Stimulated activated naive B cell treated with anti-CD40 and anti-IgM and Interleukin-4, amounts not matched to agents 10 μg/mL and 1 μg/mL and 100 μg/mL, for 72 hours (primary cell): ENCODE data around the gene GSG1L.
"Not testable (repeated sequence)": the region's sequence is repeated elsewhere in the genome, so short reads cannot be mapped to it uniquely, and the experiment has no call there.

Experiments
- ATAC-seq, 2 donors: fragments of 150-1000 bp; cut with Tn5 transposase; replicated peaks; 2 replicates each; pipeline ENCODE4 v1.10.0; 2021; ENCODE audit warnings: moderate library complexity in 1 of 2
- DNase-seq: peaks from one replicate; pipeline ENCODE4 v3.0.0; 2021
- H3K27ac Mint-ChIP-seq: one replicate; pipeline ENCODE4 v1.8.0; 2022; ENCODE audit warnings: mild to moderate bottlenecking, mixed read lengths
- H3K27me3 Mint-ChIP-seq, 2 donors: one replicate each; pipeline ENCODE4 v1.8.0; 2022; ENCODE audit warnings: mixed read lengths in 2 of 2
- H3K36me3 Mint-ChIP-seq, 2 donors: one replicate each; pipeline ENCODE4 v1.8.0; 2022; ENCODE audit warnings: mixed read lengths in 2 of 2, mild to moderate bottlenecking in 1 of 2
- H3K4me1 Mint-ChIP-seq, 2 donors: one replicate each; pipeline ENCODE4 v1.8.0; 2022; ENCODE audit warnings: mixed read lengths in 2 of 2, mild to moderate bottlenecking in 1 of 2
- H3K4me3 Mint-ChIP-seq, 2 donors: one replicate each; pipeline ENCODE4 v1.8.0; 2022; ENCODE audit warnings: mild to moderate bottlenecking in 2 of 2, mixed read lengths in 2 of 2, moderate library complexity in 1 of 2
- H3K9me3 Mint-ChIP-seq, 2 donors: one replicate each; pipeline ENCODE4 v1.8.0; 2022; ENCODE audit warnings: mixed read lengths in 2 of 2, mild to moderate bottlenecking in 1 of 2

GSG1L gene

DNA sequence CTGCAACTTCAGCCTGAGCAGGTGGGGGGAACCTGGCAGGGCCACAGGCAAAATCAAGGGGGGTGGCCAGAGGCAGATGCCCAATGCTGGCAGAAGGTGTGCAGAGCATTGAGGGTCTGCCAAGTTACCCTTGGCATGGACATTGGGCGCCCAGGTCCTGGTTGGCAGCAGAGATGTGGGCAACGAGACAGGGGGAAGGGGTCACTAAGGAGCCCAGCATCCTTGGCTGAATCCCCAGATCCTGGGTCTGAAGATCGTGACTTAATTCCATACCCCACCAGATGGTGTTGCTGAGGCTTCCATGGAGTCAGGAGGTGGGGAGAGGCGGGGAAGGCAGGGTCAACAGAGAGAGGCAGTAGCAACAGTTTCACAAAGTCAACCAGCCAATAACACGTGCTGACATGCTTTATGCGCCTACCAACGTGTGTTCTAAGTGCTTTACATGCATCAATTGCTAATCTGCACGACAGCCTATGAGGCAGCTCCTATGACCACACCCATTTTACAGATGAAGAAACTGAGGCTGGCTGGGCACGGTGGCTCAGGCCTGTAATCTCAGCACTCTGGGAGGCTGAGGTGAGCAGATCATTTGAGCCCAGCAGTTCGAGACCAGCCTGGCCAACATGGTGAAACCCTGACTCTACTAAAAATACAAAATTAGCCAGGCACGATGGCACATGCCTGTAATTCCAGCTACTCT lies 83.3 kb downstream of the GSG1L start:
- Mint-ChIP-seq H3K4me3 (no peak overlapping the region), H3K4me1 (no peaks in the 10 kb centered on the region), H3K36me3 (no peaks in the 10 kb centered on the region), H3K9me3 (peaks cover 8 to 9% of the 10 kb centered on the region in 2 donors), H3K27me3 (peaks cover 27 to 32% of the 10 kb centered on the region in 2 donors), H3K27ac (no peak overlapping the region)
- DNase-seq: no peak
- no peak for ATAC-seq

DNA sequence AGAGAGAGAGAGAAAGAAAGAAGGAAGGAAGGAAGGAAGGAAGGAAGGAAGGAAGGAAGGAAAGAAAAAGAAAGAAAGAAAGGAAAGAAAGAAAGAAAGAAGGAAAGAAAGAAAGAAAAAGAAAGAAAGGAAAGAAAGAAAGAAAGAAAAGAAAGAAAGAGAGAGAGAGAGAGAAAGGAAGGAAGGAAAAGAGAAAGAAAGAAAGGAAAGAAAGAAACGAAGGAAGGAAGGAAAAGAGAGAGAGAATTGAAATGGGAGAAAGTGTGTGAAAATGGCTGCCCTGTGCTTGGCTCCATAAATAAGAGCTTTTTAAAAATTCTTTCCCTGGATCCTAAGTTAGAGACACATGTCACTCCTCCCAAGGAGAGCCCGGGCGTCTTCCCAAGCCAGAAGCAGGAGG lies 83.8 kb downstream of the GSG1L start:
- not testable (repeated sequence) for ATAC-seq, H3K27ac Mint-ChIP-seq, H3K36me3 Mint-ChIP-seq, DNase-seq, H3K4me1 Mint-ChIP-seq, H3K9me3 Mint-ChIP-seq, H3K4me3 Mint-ChIP-seq
- H3K27me3 Mint-ChIP-seq: peaks cover 30 to 32% of the 10 kb centered on the region in 2 donors

DNA sequence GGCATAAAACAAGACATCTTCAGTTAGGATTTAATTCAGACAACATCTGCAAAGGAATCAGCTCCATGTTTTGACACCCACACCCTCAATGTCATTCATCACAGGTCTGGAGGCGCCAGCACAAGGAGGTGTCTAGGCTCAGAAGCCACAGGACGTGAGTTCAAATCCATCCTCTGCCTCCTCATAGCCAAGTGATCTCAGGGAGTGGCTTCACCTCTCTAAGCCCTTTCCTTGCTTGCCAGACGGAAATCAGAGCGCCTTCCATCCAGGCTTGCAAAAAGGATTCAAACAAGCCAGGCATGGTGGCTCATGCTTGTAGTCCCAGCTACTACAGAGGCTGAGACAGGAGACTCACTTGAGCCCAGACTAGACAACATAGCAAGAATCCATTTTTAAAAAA lies 84.6 kb downstream of the GSG1L start:
- no peak overlapping the region for H3K27ac Mint-ChIP-seq
- peaks cover 8 to 9% of the 10 kb centered on the region in 2 donors for H3K9me3 Mint-ChIP-seq
- H3K4me1 Mint-ChIP-seq: no peaks in the 10 kb centered on the region

DNA sequence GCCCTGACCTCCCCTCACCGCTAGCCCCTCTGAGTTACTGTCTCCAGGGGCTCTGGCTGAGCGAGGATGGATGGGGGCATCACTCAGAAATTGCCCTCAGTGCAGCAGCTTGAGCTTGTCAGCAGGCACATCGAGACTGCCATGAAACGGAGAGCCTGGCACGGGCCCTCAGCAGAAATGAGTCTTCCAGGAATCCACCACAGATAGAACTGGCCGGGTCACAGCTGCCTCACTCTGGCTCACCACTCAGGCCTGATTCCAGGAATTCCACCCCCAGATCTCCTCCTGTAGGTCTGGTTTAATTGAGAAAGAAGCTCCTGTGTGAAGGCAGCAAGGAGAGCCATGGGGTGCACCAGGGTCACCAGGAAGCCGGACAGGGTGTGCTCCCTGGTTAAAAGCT lies 85.5 kb downstream of the GSG1L start:
- H3K27ac Mint-ChIP-seq: no peak overlapping the region
- no peaks in the 10 kb centered on the region for H3K4me1 Mint-ChIP-seq
- H3K27me3 Mint-ChIP-seq: peaks cover 31 to 32% of the 10 kb centered on the region in 2 donors
- no peak for ATAC-seq
- H3K36me3 Mint-ChIP-seq: no peaks in the 10 kb centered on the region
- no peak overlapping the region for H3K4me3 Mint-ChIP-seq
- H3K9me3 Mint-ChIP-seq: peaks cover 7 to 9% of the 10 kb centered on the region in 2 donors
- no peak for DNase-seq

More for the DNA sequence above, 84.6 kb downstream of the GSG1L start:
- Mint-ChIP-seq H3K36me3 (no peaks in the 10 kb centered on the region), H3K27me3 (peaks cover 32% of the 10 kb centered on the region in 2 donors), H3K4me3 (no peak overlapping the region)
- DNase-seq (no peak), ATAC-seq (no peak)

- H3K27ac Mint-ChIP-seq: no peak overlapping the region
- DNase-seq (no peak), ATAC-seq (no peak)
- peaks cover 24 to 28% of the 10 kb centered on the region in 2 donors for H3K27me3 Mint-ChIP-seq
- no peaks in the 10 kb centered on the region for H3K36me3 Mint-ChIP-seq
- H3K4me1 Mint-ChIP-seq: no peaks in the 10 kb centered on the region
- H3K4me3 Mint-ChIP-seq: no peak overlapping the region
- H3K9me3 Mint-ChIP-seq: peaks cover 0 to 1% of the 10 kb centered on the region in 2 donors
These were observed 86.5 kb downstream of the GSG1L start for GRCh38 chr16:27976990-27977389.

DNA sequence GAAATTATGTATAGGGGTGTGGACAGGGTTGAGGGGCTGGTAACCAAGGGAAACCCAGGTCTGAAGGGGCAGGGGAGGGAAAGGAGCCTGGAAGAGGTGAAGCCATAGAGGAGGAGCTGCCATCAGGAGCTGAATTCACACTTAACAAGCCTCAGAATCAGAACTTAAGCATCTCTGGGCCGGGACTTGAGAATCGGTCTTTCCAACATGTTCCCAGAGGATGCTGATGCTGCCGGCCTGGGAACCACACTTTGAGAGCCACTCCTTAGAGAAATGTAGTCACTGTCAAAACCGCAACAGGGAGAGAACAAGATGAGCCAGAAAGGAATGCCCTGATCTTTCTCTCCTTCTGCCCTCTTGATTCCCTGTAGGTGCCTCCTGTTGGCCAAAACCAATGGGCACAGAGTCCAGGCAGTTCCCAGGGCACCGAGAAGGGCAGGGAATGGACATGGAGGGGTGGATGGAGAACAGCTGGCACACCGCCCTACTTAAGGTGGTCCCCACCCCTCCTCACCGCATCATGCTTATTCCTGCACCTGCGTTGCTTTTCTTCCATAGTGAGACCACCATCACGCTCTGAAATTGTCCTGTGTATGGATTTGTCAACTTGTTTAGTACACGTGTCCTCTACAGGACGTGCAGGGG lies 88.5 kb downstream of the GSG1L start:
- Mint-ChIP-seq H3K9me3 (no peaks in the 10 kb centered on the region), H3K36me3 (no peaks in the 10 kb centered on the region), H3K4me1 (no peaks in the 10 kb centered on the region), H3K27me3 (peaks cover 30 to 32% of the 10 kb centered on the region in 2 donors), H3K27ac (no peak overlapping the region), H3K4me3 (no peak overlapping the region)
- ATAC-seq: no peak
- no peak for DNase-seq

GRCh38 chr16:27973678-27974077 lies 89.8 kb downstream of the GSG1L start:
- H3K27ac Mint-ChIP-seq: no peak overlapping the region

GRCh38 chr16:27972500-27972899 lies 91.0 kb downstream of the GSG1L start:
- Mint-ChIP-seq H3K36me3 (no peaks in the 10 kb centered on the region), H3K27ac (no peak overlapping the region), H3K27me3 (peaks cover 15 to 22% of the 10 kb centered on the region in 2 donors), H3K4me1 (no peaks in the 10 kb centered on the region), H3K4me3 (no peak overlapping the region), H3K9me3 (no peaks in the 10 kb centered on the region)
- DNase-seq: peak; percentile 48
- peak; percentile 83 to 92 for ATAC-seq

More at GRCh38 chr16:27973678-27974077, 89.8 kb downstream of the GSG1L start:
- Mint-ChIP-seq H3K27me3 (peaks cover 20 to 30% of the 10 kb centered on the region in 2 donors), H3K9me3 (no peaks in the 10 kb centered on the region), H3K4me3 (no peak overlapping the region), H3K36me3 (no peaks in the 10 kb centered on the region), H3K4me1 (no peaks in the 10 kb centered on the region)
- DNase-seq (no peak), ATAC-seq (no peak)

DNA sequence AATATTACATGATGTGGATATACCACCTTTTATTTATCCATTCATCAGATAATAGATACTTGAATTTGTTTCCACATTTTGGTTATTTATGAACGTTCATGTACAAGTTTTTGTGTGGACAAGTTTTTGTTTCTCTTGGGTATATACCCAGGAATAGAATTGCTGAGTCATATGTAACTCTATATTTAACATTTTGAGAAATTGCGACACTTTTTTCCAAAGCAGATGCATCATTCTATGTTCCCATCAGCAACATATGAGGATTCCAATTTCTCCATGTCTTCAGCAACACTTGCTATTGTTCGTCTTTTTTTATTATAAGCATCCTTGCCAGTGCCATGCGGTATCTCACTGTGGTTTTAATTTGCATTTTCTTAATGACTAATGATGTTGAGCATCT lies 93.9 kb downstream of the GSG1L start:
- peaks cover 14 to 18% of the 10 kb centered on the region in 2 donors for H3K27me3 Mint-ChIP-seq
- DNase-seq (no peak), ATAC-seq (no peak)
- H3K36me3 Mint-ChIP-seq: no peaks in the 10 kb centered on the region
- H3K27ac Mint-ChIP-seq: no peak overlapping the region
- H3K4me3 Mint-ChIP-seq: no peak overlapping the region
- H3K4me1 Mint-ChIP-seq: no peaks in the 10 kb centered on the region
- no peaks in the 10 kb centered on the region for H3K9me3 Mint-ChIP-seq

DNA sequence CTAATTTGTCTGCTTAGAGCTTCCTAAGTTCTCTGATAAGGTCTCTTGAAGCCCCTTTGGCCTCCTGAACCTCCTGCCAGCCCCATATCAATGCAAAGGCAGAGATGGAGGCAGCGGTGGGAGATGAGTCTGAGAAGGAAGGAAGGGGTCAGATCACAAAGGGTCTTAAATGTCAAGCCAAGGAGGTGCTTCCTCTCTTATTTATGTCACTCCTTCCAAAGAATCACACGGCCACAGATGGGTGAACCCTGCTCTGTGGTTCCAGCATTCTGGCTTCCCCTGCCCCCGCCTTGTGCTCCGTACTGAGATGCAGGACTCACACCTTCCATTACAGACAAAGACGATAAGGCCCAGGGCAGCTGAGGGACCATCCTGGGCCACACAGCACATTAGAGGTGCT lies 96.3 kb downstream of the GSG1L start:
- Mint-ChIP-seq H3K27me3 (peaks cover 21 to 32% of the 10 kb centered on the region in 2 donors), H3K27ac (no peak overlapping the region), H3K36me3 (no peaks in the 10 kb centered on the region), H3K9me3 (peaks cover 0 to 1% of the 10 kb centered on the region in 2 donors), H3K4me3 (no peak overlapping the region), H3K4me1 (no peaks in the 10 kb centered on the region)
- DNase-seq (no peak), ATAC-seq (no peak)

GRCh38 chr16:27966756-27967155 lies 96.8 kb downstream of the GSG1L start:
- no peak overlapping the region for H3K4me3 Mint-ChIP-seq
- peaks cover 21 to 32% of the 10 kb centered on the region in 2 donors for H3K27me3 Mint-ChIP-seq
- H3K9me3 Mint-ChIP-seq: peaks cover 0 to 1% of the 10 kb centered on the region in 2 donors
- no peaks in the 10 kb centered on the region for H3K4me1 Mint-ChIP-seq
- H3K36me3 Mint-ChIP-seq: no peaks in the 10 kb centered on the region
- DNase-seq: no peak
- no peak for ATAC-seq
- no peak overlapping the region for H3K27ac Mint-ChIP-seq

- Mint-ChIP-seq H3K9me3 (peaks cover 0 to 1% of the 10 kb centered on the region in 2 donors), H3K27me3 (peaks cover 21 to 31% of the 10 kb centered on the region in 2 donors), H3K4me3 (no peak overlapping the region), H3K27ac (no peak overlapping the region), H3K36me3 (no peaks in the 10 kb centered on the region), H3K4me1 (no peaks in the 10 kb centered on the region)
- DNase-seq: no peak
- ATAC-seq: no peak
These were observed 97.7 kb downstream of the GSG1L start for GRCh38 chr16:27965801-27966200.

- no peak overlapping the region for H3K27ac Mint-ChIP-seq
These were observed 100.0 kb downstream of the GSG1L start for GRCh38 chr16:27963471-27963965.

GRCh38 chr16:27962197-27962596 lies 101.3 kb downstream of the GSG1L start:
- Mint-ChIP-seq H3K27ac (no peak overlapping the region), H3K4me3 (no peak overlapping the region), H3K36me3 (no peaks in the 10 kb centered on the region), H3K27me3 (peaks cover 22 to 32% of the 10 kb centered on the region in 2 donors), H3K9me3 (peaks cover 4 to 6% of the 10 kb centered on the region in 2 donors), H3K4me1 (no peaks in the 10 kb centered on the region)
- ATAC-seq (no peak), DNase-seq (no peak)

More at GRCh38 chr16:27963471-27963965, 100.0 kb downstream of the GSG1L start:
- H3K36me3 Mint-ChIP-seq: no peaks in the 10 kb centered on the region
- no peak for ATAC-seq
- H3K4me3 Mint-ChIP-seq: no peak overlapping the region
- no peaks in the 10 kb centered on the region for H3K4me1 Mint-ChIP-seq
- H3K9me3 Mint-ChIP-seq: peaks cover 0 to 1% of the 10 kb centered on the region in 2 donors
- peaks cover 17 to 32% of the 10 kb centered on the region in 2 donors for H3K27me3 Mint-ChIP-seq
- DNase-seq: no peak

GRCh38 chr16:27961296-27961620 lies 102.3 kb downstream of the GSG1L start:
- DNase-seq: no peak
- H3K4me1 Mint-ChIP-seq: no peaks in the 10 kb centered on the region
- H3K27ac Mint-ChIP-seq: no peak overlapping the region
- no peaks in the 10 kb centered on the region for H3K36me3 Mint-ChIP-seq
- ATAC-seq: no peak
- H3K4me3 Mint-ChIP-seq: no peak overlapping the region
- peaks cover 22 to 31% of the 10 kb centered on the region in 2 donors for H3K27me3 Mint-ChIP-seq
- peaks cover 4 to 6% of the 10 kb centered on the region in 2 donors for H3K9me3 Mint-ChIP-seq
